ENCODE data around the gene MARCKS.

- no peak for TF ChIP-seq CTCF (IDR thresholded peaks at IDR 0.05)
- no peak for TF ChIP-seq POLR2A (IDR thresholded peaks at IDR 0.05)
Observed at GRCh38 chr6:113893866-113894265, 36.7 kb downstream of the MARCKS start.
